CD4-positive, alpha-beta T cell treated with Interleukin-1 beta for 1 hour (primary cell): ENCODE measurements around the gene HGD.
A peak's percentile ranks its signal among the peaks of the same experiment; 100 is the strongest.
"Not testable (repeated sequence)": the region's sequence is repeated elsewhere in the genome, so short reads cannot be mapped to it uniquely, and the experiment has no call there.

ENCODE experiments used
- DNase-seq, 2 donors: peaks; one replicate each; pipeline ENCODE4 v3.0.0-alpha.2; 2020 to 2022

Gene HGD

DNA sequence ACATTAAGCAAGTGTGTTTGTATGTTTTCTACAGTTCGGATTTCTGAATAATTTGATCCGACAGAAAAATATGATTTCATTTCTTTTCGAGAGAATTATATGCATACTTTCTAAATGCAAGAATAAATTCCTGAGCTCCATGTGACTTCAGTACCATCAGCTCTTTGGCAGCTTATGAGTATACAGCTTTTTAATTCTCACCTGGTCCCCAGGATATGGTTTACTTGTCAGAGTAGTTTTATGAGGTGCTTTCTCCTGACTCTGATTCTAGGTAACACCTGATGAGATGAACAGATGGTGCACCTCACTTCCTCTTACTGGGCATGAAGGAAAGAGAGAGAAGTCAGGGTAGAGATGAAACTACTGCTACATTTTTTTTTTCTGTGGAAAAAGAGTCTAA lies 3.1 kb downstream of the HGD start:
- no peak for DNase-seq

DNA sequence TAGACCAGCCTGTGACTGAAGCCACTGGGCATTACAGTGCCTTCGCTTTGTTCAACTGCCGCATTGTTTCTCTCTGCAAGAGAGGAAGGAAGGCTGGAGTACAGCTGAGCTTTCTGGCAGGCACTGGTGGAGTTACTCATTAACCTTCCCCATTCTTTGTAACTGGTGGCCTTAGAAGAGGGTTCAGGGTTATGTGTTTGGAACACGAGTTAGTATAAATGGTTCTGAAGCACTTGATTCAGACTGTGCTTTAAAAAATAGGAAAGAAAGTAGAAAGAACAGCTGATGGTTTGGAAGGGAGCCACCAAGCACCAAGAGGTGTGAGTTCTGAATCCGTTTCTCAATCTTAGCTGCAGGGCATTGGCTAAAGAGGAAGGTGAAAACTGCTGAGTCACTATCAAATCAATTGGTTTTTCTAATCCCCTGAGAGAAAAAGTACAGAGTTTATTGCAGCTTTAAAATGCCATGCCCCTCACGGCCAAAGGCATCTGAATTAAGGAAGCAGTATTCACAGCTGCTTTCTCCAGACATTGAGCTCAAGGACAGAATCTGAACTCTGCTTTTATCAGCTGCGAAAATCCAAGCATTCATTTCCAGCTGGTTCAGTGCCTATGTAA lies 3.6 kb downstream of the HGD start:
- DNase-seq, result no peak

DNA sequence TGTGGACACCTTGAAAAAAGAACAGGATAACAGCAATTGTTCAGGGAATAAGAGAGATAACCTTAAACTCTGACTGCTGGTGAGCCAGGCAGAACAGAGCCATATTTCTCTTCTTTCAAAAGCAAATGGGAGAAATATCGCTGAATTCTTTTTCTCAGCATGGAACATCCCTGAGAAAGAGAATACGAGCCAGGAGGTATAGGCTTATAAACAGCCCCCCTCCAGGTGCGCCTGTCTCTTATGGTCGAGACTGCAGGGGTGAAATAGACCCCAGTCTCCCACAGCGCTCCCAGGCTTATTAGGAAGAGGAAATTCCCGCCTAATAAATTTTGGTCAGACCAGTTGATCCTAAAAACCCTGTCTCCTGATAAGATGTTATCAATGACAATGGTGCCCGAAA lies 4.8 kb downstream of the HGD start:
- not testable (repeated sequence) for DNase-seq

DNA sequence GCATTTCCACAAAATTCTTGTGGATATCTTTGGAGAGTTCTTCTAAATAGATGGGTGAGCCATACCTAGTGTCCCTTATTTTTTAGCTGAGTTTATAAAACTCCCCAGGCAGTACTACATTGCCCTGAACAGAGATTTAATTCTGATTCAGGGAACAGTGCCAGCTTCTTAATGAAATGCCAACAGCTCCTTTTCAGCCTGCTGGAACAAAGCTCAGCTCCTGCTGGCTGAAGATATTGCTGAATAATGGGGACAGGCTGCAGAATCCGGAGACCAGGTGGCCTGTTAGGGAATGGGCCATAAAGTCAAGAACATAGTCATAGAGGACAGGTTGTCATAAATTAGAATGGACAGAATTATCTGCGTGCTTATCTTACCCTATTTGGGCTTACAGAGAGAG lies 8.9 kb downstream of the HGD start:
- DNase-seq, result no peak

DNA sequence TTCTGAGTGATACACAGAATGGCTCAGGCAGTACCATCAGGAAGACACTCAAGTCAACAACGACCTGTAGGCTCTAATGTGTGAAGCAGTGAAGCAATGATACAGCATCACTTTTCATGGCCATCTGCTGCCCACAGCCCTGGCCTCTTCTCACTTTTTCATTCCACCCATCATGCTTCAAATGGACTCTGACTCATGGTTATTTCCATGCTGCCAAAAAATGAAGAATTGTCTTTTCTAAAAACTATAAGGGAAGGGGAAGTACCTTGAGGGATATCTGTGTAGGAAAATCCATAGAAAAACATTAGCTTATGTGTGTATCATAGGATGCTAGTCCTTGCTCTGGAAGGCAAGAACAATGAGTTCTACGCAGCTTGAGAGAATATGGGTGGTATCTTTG lies 11.5 kb downstream of the HGD start:
- no peak for DNase-seq

DNA sequence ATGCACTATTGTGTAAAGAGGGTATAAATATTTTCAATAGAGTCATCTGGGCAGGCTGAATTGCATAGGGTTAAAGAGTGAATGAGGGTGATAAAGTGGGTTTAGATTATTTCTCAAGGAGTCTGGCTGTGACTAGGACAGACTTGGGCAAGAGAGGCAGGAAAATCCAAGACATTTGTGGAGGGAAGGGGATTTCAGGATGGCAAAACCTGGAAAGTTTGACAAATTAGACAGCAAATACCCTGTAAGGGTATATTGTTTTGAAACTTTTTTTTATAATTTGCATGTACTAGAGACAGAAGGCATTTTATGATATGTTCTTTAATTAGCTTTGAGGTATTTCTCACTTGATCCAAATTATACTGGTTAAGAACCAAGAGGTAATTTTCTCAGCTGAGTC lies 17.1 kb downstream of the HGD start:
- no peak for DNase-seq

DNA sequence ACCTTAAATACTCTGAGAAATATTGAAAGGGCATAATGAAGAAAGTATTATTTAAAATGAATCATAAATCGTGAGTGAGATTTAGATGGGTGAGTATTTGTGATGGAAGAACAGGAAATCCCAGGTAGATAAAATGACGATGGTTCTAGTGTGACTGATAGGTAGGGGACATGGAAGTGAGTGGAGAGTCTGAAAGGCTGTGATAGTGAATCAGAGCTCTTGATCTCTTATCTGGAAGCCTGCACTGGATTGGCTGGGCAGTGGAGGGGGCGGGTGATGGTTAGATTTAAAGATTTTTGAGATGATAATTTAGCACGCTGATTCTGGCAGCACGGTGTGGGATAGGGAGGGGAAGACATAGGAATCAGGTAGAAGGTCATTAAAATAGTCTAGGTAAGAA lies 20.1 kb downstream of the HGD start:
- DNase-seq, result no peak

DNA sequence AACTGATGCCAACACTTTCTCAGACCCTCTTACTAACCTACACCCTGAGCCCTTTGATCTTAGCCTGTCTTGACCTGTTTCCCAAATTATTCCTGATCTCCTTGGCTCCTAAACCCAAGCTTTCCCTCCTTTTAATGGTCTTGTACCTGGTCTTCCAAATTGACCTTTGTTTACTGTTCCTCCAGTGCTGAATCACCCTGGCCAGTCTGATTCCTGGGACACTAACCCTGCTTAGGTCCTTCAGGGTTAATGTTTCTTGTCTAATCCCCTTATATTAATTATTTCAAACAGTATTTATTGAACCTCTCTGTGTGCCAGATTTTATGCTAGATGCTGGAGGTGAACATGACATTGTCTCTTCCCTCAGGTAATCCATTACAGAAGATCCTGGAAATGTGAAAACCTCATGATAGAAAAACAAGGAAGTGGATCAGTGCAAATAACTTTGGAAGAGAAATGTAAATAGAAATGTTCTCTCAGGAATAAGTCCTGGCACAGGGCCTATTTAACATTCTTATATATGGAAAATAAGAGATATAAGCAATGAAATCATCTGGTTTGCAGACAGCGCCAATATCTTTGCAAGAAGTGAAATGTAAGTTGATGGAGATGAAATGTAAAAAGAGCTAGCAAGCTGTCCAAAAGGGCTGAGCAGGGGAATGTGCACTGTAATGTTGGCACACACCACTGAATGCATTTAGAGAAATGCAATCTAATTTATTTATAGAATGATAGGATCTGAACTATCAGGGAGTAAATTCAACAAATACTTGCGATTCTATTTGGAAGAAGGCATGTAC lies 20.7 kb downstream of the HGD start:
- no peak for DNase-seq

DNA sequence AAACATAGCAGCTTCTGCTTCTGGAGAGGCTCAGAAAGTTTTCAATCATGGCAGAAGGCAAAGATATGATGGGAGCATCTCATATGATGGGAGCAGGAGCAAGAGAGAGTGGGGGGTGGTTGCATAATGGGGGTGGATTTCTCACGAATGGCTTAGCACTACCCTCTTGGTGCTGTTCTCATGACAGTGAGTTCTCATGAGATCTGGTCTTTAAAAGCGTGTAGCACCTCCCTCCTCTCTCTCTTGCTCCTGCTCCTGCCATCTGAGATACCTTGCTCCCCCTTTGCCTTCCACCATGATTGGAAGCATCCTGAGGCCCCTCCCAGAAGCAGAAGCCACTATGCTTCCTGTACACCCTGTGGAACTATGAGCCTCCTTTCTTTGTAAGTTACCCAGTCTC lies 22.2 kb downstream of the HGD start:
- no peak for DNase-seq

DNA sequence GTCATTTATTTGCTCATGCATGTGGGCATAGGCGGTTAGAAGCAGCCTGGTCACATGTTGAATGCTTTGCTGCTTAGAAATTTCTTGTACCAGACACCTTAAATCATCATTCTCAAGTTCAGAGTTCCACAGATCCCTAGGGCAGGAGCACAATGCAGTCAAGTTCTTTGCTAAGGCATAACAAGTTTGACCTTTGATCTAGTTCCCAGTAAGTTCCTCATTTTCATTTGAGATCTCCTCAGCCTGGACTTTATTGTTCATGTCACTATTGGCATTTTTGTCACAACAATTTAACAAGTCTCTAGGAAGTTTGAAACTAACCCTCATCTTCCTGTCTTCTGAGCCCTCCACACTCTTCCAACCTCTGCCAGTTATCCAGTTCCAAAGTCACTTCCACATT lies 22.8 kb downstream of the HGD start:
- DNase-seq, result no peak

DNA sequence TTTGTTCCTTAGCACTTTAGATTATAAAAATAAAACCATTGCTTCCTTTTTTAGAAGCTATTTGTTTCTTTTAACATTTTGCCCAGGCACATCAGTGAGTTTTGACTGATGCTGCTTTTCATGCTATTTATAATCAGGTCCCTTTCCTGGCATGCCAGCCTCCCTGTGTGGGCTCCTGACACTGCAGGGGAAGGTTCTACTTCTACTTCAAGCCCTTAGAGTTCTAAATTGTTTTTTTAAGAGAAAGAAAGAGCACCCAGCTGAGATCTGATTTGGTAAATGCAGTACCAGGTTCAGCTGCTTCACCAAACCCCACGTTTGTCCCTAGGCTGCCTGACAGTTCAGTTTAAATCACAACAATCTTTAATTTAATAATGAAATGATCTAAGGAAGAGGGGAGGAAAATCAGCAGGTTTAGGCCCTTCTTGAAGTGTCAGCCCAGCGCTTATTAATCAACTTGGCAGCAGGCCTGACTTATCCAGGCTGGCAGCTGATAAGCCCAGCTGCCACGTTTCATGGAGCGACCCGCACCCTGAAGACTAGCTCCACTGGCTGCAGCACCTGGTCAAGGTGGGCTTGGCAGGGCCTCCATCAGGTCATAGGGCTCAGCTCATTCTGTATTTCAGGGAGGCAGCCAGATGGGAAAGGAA lies 29.0 kb downstream of the HGD start:
- no peak for DNase-seq

DNA sequence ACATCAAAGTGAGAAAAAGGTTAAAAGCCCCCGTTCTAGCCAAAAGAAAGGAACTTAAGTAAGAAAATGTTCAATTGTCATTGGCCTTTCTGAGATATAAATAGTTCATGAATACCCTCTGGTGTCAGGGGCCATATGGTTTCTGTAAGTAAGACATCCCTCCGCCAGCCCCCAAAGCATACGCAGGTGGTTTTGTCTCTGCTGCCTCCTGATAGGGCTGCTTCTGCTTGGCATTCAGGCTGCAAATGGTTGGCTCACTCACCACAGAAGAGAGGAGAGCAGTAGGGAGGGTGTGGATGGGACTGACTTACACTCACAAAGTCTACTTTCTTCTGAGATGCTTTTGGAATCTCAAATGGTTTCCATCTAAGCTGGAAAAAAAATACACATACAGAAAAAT lies 29.8 kb downstream of the HGD start:
- no peak for DNase-seq

DNA sequence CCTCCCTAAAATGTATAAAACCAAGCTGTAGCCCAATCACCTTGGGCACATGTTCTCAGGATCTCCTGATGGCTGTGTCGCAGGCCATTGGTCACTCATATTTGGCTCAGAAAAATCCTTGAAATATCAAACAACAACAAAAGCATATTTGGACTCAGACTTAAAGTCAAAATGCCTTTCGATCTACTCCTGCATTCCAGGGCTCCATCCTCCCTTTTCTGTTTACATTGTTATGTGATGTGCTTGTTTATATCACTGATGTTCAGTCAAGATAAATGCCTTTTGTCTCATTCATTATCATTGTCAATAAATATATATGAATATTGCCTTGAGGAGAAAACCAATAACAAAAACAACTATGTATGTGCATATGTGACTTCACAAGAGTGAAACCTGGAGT lies 31.7 kb downstream of the HGD start:
- DNase-seq, result no peak

DNA sequence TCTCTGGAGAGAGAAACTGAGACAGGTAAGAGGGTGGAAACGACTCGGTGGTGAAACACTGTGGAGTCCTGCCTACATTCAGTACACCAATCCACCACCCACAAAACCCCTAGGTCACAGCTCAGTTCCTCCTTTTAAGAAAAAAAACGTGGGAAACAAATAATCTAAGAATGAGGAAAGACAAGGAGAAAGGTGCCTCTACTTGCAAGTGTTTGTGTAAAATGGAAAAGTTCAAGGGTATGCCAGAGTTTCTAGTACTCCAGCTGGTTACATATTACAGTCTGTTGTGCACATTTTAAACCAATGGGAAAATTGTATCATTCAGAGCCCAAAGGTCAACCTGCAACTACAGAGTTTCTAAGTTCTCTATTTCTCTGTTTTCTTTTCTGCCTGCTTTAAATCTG lies 32.2 kb downstream of the HGD start:
- DNase-seq, result no peak

DNA sequence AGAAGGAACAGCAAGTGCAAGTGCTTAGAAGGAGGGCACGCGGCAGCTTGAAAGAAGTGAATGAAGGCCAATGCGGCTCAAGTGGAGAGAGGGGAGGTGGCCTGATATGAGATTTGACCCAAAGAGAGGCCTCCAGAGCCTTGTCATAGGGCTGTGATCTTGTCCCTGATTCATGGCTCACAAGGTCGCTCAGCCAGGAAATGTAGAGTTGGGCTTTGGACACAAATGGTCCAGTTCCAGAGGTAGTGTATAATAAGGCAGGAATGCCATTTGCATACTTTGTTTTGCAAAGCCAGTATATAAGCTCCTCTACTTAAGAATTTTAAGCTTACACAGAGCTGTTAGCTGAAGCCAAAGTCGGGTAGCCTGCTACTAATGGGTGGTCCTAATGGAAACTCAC lies 33.7 kb downstream of the HGD start:
- no peak for DNase-seq

DNA sequence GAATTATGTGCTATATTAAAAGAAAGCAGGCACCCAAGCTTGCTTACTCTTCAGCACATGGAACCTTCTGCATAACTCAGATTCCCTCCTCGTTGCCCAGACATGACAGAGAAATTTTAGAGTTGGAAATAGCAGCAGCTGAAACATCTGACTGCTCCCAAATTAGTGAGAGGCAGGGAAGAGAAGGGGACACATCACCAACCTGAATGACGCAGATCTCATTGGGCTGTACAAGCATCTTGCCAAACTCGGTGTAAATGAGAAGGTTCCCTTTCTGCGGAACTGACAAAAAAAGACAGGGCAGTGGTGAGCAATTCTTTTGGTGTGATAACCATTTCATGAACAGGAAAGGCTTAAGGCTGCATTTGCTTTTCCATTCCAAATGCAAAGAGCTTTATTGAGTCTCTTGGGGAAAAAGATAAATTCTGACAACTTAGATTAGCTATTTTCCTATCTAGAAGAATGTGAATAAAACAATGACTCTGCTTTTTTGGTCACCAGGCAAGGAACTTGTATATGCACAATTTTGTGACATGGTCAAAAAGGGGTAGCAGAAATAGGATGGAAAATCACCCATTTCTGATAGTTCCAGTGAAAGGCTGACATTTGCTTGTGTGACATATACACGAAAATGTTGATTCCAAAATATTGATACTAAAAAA lies 35.1 kb downstream of the HGD start:
- no peak for DNase-seq

DNA sequence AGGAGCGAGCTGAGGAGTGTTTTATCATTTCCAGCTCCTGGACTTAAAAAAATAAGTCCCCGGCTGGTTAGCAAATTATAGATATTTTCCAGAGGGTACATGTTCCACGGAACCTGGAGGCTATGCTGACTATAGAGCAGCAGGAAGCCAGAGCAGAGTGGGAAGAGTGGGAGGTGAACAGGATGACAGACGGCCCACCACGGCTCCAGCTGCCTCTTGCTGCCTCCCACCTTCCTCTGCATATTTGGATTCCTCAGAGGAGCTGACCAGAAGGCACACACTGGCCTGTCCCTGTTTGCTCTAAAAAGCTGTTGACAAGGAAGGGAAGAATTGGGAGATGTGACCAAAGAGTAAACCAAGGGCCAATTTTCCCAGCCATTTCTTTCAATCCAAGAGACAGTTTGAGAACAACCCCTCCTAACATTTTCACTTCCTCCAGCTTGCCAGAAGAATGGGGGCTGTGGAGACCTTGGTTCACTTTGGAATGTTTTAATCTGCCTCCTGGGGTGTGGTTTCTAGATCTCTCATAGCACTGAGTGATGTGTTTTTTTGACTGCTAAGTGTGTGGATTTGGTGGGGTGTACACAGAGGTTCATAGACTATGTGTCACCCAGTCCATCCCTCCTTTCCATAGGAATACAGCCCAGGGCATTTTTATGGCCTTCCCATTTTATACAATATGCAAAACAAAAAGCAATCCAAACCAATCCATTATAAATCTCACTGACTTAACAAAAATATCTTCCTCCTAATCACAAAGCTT lies 36.8 kb downstream of the HGD start:
- no peak for DNase-seq

DNA sequence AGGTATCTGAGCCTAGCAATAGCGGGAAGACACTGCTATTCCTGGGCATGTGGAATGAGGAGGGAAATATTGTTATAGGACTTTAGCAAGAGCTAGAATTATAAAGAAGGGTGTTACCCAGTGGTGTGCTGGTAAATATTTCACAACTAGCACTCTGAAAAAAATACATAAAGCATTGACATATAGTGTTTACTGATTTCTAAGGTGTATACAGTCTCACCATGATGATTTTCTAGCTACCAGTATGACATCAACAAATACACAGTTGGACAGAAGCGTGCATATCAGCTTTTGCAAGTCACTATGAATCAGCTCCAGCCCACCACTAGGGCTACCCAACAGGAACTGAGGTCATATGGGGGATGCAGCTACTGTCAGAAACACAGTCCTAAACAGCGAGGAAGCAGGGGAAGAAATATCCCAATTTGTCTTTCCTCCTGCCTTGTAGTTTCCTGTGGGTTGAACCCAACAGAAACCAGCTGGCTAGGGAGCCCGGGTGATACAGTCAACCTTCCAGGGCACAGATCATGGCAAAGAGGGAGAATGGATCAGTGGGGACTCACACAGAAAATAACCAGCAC lies 39.6 kb downstream of the HGD start:
- peak in 1 of 2 donors; percentile 5 for DNase-seq

DNA sequence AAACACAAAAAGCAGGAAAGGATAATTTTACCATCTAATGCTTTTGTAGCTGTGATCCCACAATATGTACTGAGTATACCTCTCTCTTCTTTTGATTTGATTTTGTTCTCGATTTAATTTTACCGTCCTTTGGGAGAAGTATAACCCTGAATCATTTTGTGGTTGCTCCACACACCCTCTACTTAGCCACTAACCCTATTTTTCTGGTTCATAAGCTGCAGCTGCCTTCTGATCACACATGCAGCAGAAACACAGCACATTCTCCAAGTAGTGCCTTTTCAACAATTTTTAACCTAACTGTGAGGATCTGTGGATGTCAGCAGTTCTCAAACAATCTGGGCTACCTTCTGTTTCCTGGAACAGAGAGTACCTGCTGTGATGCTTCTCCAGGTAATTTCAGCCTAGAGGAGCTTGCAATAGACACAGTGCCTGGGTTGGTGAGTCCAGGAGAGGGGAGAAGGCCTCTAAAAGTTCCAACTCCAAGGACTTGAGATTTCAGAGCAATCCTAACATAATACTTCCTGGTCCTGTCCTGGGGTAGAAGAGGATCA lies 40.3 kb downstream of the HGD start:
- DNase-seq, result no peak

DNA sequence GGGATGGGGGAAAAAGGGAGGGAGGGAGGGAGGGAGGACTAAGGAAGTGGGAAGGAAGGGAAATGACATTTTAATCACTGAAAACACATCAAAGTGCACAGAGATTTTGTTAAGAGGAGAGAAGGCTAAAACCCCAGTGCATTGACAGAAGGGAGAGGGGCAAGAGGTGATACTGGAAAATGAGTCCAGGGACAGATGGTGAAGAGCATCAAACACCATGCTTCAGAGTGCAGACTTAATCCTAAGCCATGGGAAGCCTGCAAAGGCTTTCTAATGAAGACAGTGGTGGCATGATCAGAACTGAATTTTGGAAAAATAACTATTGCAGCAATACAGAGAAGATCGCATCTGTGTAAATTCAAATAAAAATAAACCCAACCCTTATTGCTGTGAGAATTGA lies 41.8 kb downstream of the HGD start:
- DNase-seq, result no peak

DNA sequence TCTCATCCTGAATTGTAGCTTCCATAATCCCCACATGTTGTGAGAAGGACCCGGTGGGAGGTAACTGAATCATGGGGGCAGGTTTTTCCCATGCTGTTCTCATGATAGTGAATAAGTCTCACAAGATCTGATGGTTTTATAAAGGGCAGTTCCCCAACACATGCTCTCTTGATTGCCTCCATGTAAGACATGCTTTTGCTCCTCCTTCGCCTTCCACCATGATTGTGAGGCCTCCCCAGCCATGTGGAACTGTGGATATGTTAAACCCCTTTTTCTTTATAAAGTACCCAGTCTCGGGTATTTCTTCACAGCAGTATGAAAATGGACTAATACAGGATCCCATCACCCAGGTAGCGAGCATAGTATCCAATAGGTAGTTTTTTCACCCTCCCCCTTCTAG lies 43.2 kb downstream of the HGD start:
- DNase-seq, result not testable (repeated sequence)

DNA sequence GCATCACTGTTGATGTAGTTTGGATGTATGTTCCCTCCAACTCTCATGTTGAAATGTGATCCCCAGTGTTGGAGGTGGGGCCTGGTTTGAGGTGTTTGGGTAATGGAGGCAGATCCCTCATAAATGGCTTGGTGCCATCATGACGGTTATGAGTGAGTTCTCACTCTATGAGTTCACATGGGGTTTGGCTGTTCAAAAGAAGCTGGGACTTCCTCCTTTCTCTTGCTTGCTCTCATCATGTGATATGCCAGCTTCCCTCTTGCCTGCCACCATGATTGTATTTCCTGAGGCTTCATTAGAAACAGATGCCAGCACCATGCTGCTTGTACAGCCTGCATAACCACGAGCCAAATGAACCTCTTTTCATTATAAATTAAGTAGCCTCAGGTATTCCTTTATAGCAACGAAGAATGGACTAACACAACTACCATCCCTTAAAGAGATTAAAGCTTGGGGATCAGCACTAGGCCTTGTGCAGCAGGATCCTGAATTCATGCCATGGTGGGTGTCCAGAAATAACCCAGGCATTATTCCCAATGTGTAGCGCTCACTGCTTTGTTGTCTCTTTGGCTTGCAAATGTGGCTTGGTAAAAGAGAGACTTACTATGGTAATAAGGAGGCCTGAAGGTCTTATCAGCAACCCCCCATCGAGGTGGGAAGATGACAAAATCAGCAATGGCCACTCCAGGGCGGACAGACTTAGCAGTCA lies 44.0 kb downstream of the HGD start:
- no peak for DNase-seq
